Stomach (tissue), 9 donors: ENCODE data around the gene MIPOL1. TPM values are rescaled to one million over a fixed set of nuclear protein-coding genes. Genes with fewer than 3 reads are reported as not detected.

Experiments used
- DNase-seq, 2 donors: peaks; one replicate each; pipeline versions ENCODE4 v3.0.0 to v3.0.0-alpha.2; 2013 to 2019
- H3K27ac ChIP-seq, 5 donors: fragments of 200-600 bp in 4 of 5; sonication (generic) in 4 of 5; one replicate each; pipeline ENCODE4 v1.5.1; 2013 to 2019; ENCODE audit warnings: mild to moderate bottlenecking in 1 of 5, moderate library complexity in 1 of 5
- H3K27me3 ChIP-seq, 3 donors: fragments of 200-600 bp; sonication (generic); one replicate each; pipeline ENCODE4 v1.5.1; 2017 to 2019; ENCODE audit warnings: mixed run types in 1 of 3
- H3K36me3 ChIP-seq, 4 donors: fragments of 200-600 bp; sonication (generic); 1 replicate in 3 of 4; 2 replicates in 1 of 4; pipeline ENCODE4 v1.5.1; 2016 to 2019
- H3K4me1 ChIP-seq, 4 donors: fragments of 200-600 bp; sonication (generic); one replicate each; pipeline ENCODE4 v1.5.1; 2016 to 2019
- H3K4me3 ChIP-seq, 4 donors: fragments of 200-600 bp; sonication (generic) in 3 of 4; one replicate each; pipeline ENCODE4 v1.5.1; 2016 to 2019; ENCODE audit warnings: mild to moderate bottlenecking in 1 of 4
- H3K9me3 ChIP-seq, 4 donors: fragments of 200-600 bp; sonication (generic); one replicate each; pipeline ENCODE4 v1.5.1; 2016 to 2019
- CTCF ChIP-seq, 7 experiments: fragments of 450-650 bp in 4 of 7; fragments of 200-600 bp in 3 of 7; sonication (generic) in 3 of 7; IDR thresholded peaks; one replicate each; pipeline ENCODE4 v1.5.1; 2016 to 2019; ENCODE audit warnings: antibody characterized with exemption in 7 of 7, control low read depth in 2 of 7, mild to moderate bottlenecking in 1 of 7
- EP300 ChIP-seq: sonication (generic); formaldehyde crosslinking; IDR thresholded peaks from one replicate; pipeline ENCODE4 v1.6.1; 2017; ENCODE audit warnings: antibody characterized with exemption
- POLR2A ChIP-seq, 4 donors: fragments of 450-650 bp; IDR thresholded peaks; one replicate each; pipeline ENCODE4 v1.6.1; 2016; ENCODE audit warnings: antibody characterized with exemption in 4 of 4, control low read depth in 2 of 4, mild to moderate bottlenecking in 1 of 4, moderate library complexity in 1 of 4
- POLR2AphosphoS5 ChIP-seq, 3 donors: sonication (generic); formaldehyde crosslinking; IDR thresholded peaks; one replicate each; pipeline ENCODE4 v1.6.1; 2016; ENCODE audit warnings: antibody characterized with exemption in 3 of 3
- WGBS, 5 donors: extraction: QIAGEN DNeasy Blood & Tissue Kit in 3 of 5; methylation state at CpG; one replicate each; pipeline versions ENCODE4 v1.1.5 to v1.1.7; 2013 to 2018; 5-methylcytosine and 5-hydroxymethylcytosine counted together
- intact Hi-C: fragments of 100-400 bp; cut with DNase I; formaldehyde crosslinking; loops from one replicate; pipeline ENCODE4 v1.15.1; 2023; ENCODE audit warnings: low total_unique reads
- polyA plus RNA-seq, 3 donors: library from polyadenylated mRNA; stranded (reverse); fragments of 200-250 nt; gene quantifications; one replicate each; pipeline ENCODE4 v1.2.3, GENCODE V29; 2013
- total RNA-seq, 5 donors: library from RNA; depleted of rRNA; stranded (reverse); fragments of >200 nt; gene quantifications; one replicate each; pipeline versions ENCODE4 v1.1.0 to v1.2.3, GENCODE V29; 2014 to 2016
- donor health status: healthy with polysubstance abuse.
- donor health status: Bipolar disorder and iron deficiency.
- donor health status: healthy.

MIPOL1 gene
- total and polyA plus RNA-seq, 8 donors: 2.2 to 133 (median 15.8) TPM

GRCh38 chr14:37588667-37588955 lies 390.9 kb downstream of the MIPOL1 start:
- Histone ChIP-seq H3K9me3 (no peaks in the 10 kb centered on the region), H3K36me3 (peaks cover 0 to 4% (median 2%) of the 10 kb centered on the region in 4 donors), H3K4me3 (peak overlapping the region; percentile 47 to 67 (median 58)), H3K27ac (peak overlapping the region; percentile 86 to 96 (median 92)), H3K27me3 (peaks cover 43 to 100% (median 71%) of the 10 kb centered on the region in 3 donors), H3K4me1 (peaks cover 16 to 45% (median 30%) of the 10 kb centered on the region in 4 donors)
- WGBS, 5 donors: 2 to 14% (median 7%) methylated on average over 6 of the region's 6 CpGs
- TF ChIP-seq EP300: no peak
- TF ChIP-seq POLR2AphosphoS5 (IDR thresholded peaks at IDR 0.05): no peak
- no peak for TF ChIP-seq POLR2A (IDR thresholded peaks at IDR 0.05)
- TF ChIP-seq CTCF (IDR thresholded peaks at IDR 0.05): no peak
- intact Hi-C loops: no loop called here
- no peak for DNase-seq

- peak in 1 of 2 donors; percentile 51 for DNase-seq
- intact Hi-C loops: no loop called here
- Histone ChIP-seq H3K4me1 (peaks cover 12 to 42% (median 26%) of the 10 kb centered on the region in 4 donors), H3K9me3 (no peaks in the 10 kb centered on the region), H3K4me3 (peak overlapping the region; percentile 47 to 67 (median 58)), H3K36me3 (peaks cover 0 to 4% (median 2%) of the 10 kb centered on the region in 4 donors), H3K27ac (peak overlapping the region; percentile 86 to 95 (median 91)), H3K27me3 (peaks cover 43 to 100% (median 70%) of the 10 kb centered on the region in 3 donors)
- WGBS, 5 donors: 5 to 15% (median 7%) methylated on average over 16 of the region's 16 CpGs
- TF ChIP-seq POLR2AphosphoS5 (IDR thresholded peaks at IDR 0.05) (no peak), POLR2A (IDR thresholded peaks at IDR 0.05) (no peak), EP300 (no peak), CTCF (IDR thresholded peaks at IDR 0.05) (no peak)
Measured at GRCh38 chr14:37588956-37589714, 391.4 kb downstream of the MIPOL1 start.

GRCh38 chr14:37589715-37590427 lies 392.1 kb downstream of the MIPOL1 start:
- Histone ChIP-seq H3K9me3 (no peaks in the 10 kb centered on the region), H3K4me1 (peaks cover 5 to 42% (median 24%) of the 10 kb centered on the region in 4 donors), H3K36me3 (peaks cover 0 to 4% (median 2%) of the 10 kb centered on the region in 4 donors), H3K4me3 (peak overlapping the region; percentile 47 to 67 (median 58)), H3K27ac (peak overlapping the region in 4 of 5 donors; percentile 86 to 95 (median 92)), H3K27me3 (peaks cover 39 to 100% (median 69%) of the 10 kb centered on the region in 3 donors)
- WGBS, 5 donors: 6 to 13% (median 9%) methylated on average over 6 of the region's 6 CpGs
- DNase-seq: peak in 1 of 2 donors; percentile 35
- intact Hi-C loops: no loop called here
- TF ChIP-seq EP300 (no peak), CTCF (IDR thresholded peaks at IDR 0.05) (no peak), POLR2AphosphoS5 (IDR thresholded peaks at IDR 0.05) (no peak), POLR2A (IDR thresholded peaks at IDR 0.05) (no peak)

- no peaks in the 10 kb centered on the region for H3K9me3 ChIP-seq
- intact Hi-C loops: no loop called here
- peak in 1 of 2 donors; percentile 32 for DNase-seq
- peaks cover 34 to 99% (median 68%) of the 10 kb centered on the region in 3 donors for H3K27me3 ChIP-seq
- H3K4me3 ChIP-seq: peak overlapping the region; percentile 47 to 67 (median 58)
- WGBS, 5 donors: 3 to 14% (median 9%) methylated on average over 4 of the region's 4 CpGs
- H3K36me3 ChIP-seq: peaks cover 0 to 4% (median 2%) of the 10 kb centered on the region in 4 donors
- TF ChIP-seq POLR2A (IDR thresholded peaks at IDR 0.05): no peak
- no peak for TF ChIP-seq CTCF (IDR thresholded peaks at IDR 0.05)
- no peak for TF ChIP-seq EP300
- no peak for TF ChIP-seq POLR2AphosphoS5 (IDR thresholded peaks at IDR 0.05)
- H3K27ac ChIP-seq: peak overlapping the region; percentile 64 to 95 (median 91)
- peaks cover 5 to 40% (median 25%) of the 10 kb centered on the region in 4 donors for H3K4me1 ChIP-seq
Measured at GRCh38 chr14:37590428-37591139, 392.8 kb downstream of the MIPOL1 start.
